ENCODE data around the gene UTP25.

Gene UTP25

GRCh38 chr1:209805875-209806760 is 21.7 kb upstream of the UTP25 start, which contains the start of gene IRF6:
TSS of gene IRF6 (minus strand) at chr1:209806142. CDS start at chr1:209801413, 4,729 bp downstream.
- peak; percentile 48 to 51 for DNase-seq (ENCODE audit: low read depth in 2 of 2)

- no peak for DNase-seq (ENCODE audit: low read depth in 2 of 2)
Measured at GRCh38 chr1:209807509-209807908, 20.3 kb upstream of the UTP25 start.

- DNase-seq (ENCODE audit: low read depth in 2 of 2): no peak
Measured at GRCh38 chr1:209808059-209808581, 19.7 kb upstream of the UTP25 start.

GRCh38 chr1:209809611-209810010 is 18.2 kb upstream of the UTP25 start:
- DNase-seq (ENCODE audit: low read depth in 2 of 2): no peak

- DNase-seq (ENCODE audit: low read depth in 2 of 2): no peak
Measured at GRCh38 chr1:209810783-209811182, 17.0 kb upstream of the UTP25 start.

- DNase-seq (ENCODE audit: low read depth in 2 of 2): no peak
Measured at GRCh38 chr1:209813902-209814301, 13.9 kb upstream of the UTP25 start.

GRCh38 chr1:209815490-209815889 is 12.3 kb upstream of the UTP25 start:
- no peak for DNase-seq (ENCODE audit: low read depth in 2 of 2)

GRCh38 chr1:209815931-209816341 is 11.8 kb upstream of the UTP25 start:
- no peak for DNase-seq (ENCODE audit: low read depth in 2 of 2)

- DNase-seq (ENCODE audit: low read depth in 2 of 2): no peak
Measured at GRCh38 chr1:209816923-209817322, 10.8 kb upstream of the UTP25 start.

GRCh38 chr1:209817691-209818090 is 10.1 kb upstream of the UTP25 start:
- DNase-seq (ENCODE audit: low read depth in 2 of 2): no peak

- no peak for DNase-seq (ENCODE audit: low read depth in 2 of 2)
Measured at GRCh38 chr1:209819058-209819457, 8.7 kb upstream of the UTP25 start.

GRCh38 chr1:209820986-209821385 is 6.8 kb upstream of the UTP25 start:
- no peak for DNase-seq (ENCODE audit: low read depth in 2 of 2)

GRCh38 chr1:209822706-209823105 is 5.1 kb upstream of the UTP25 start:
- DNase-seq (ENCODE audit: low read depth in 2 of 2): no peak

- no peak for DNase-seq (ENCODE audit: low read depth in 2 of 2)
Measured at GRCh38 chr1:209823143-209824041, 4.4 kb upstream of the UTP25 start.

GRCh38 chr1:209825591-209826434 is 2.0 kb upstream of the UTP25 start:
- DNase-seq (ENCODE audit: low read depth in 2 of 2): no peak

GRCh38 chr1:209829716-209830115 is 1.9 kb downstream of the UTP25 start:
- no peak for DNase-seq (ENCODE audit: low read depth in 2 of 2)

- DNase-seq (ENCODE audit: low read depth in 2 of 2): no peak
Measured at GRCh38 chr1:209830722-209831121, 3.0 kb downstream of the UTP25 start.

GRCh38 chr1:209831615-209832014 is 3.8 kb downstream of the UTP25 start:
- no peak for DNase-seq (ENCODE audit: low read depth in 2 of 2)

GRCh38 chr1:209835782-209836298 is 8.1 kb downstream of the UTP25 start:
- DNase-seq (ENCODE audit: low read depth in 2 of 2): no peak

- DNase-seq (ENCODE audit: low read depth in 2 of 2): no peak
Measured at GRCh38 chr1:209837671-209838070, 9.9 kb downstream of the UTP25 start.

GRCh38 chr1:209838537-209838936 is 10.8 kb downstream of the UTP25 start:
- no peak for DNase-seq (ENCODE audit: low read depth in 2 of 2)

All from stimulated activated CD8-positive, alpha-beta memory T cell treated with anti-CD3 and anti-CD28 coated beads, Interleukin-2, amount 100 ng/mL, for 1 hour (primary cell).